ENCODE results near the gene BMF. TPM values are rescaled to one million over a fixed set of nuclear protein-coding genes. Genes with fewer than 3 reads are reported as not detected.

The BMF gene
- total RNA-seq, 4 donors from 2014 or later: 4.7 to 7.5 (median 6.0) TPM

- TF ChIP-seq CTCF (IDR thresholded peaks at IDR 0.05): no peak
- no peak for TF ChIP-seq POLR2AphosphoS5 (IDR thresholded peaks at IDR 0.05)
- no peak for ATAC-seq
- H3K27ac ChIP-seq: no peak overlapping the region
- H3K4me3 ChIP-seq: no peak overlapping the region
- no peaks in the 10 kb centered on the region for H3K27me3 ChIP-seq
- 74 to 76% methylated on average over 4 to 5 of the region's 6 CpGs for WGBS, 2 donors (ENCODE audit: low coverage in 1 of 2)
- no peaks in the 10 kb centered on the region for H3K9me3 ChIP-seq
- no peaks in the 10 kb centered on the region for H3K36me3 ChIP-seq
- peaks cover 6 to 36% (median 13%) of the 10 kb centered on the region in 3 donors for H3K4me1 ChIP-seq
Measured at GRCh38 chr15:40067921-40068624, 40.6 kb downstream of the BMF start.

GRCh38 chr15:40066589-40066988, 42.1 kb downstream of the BMF start:
- Histone ChIP-seq H3K36me3 (no peaks in the 10 kb centered on the region), H3K27me3 (no peaks in the 10 kb centered on the region), H3K27ac (no peak overlapping the region), H3K4me3 (no peak overlapping the region), H3K4me1 (peaks cover 6 to 31% (median 13%) of the 10 kb centered on the region in 3 donors), H3K9me3 (no peaks in the 10 kb centered on the region)
- TF ChIP-seq POLR2A (IDR thresholded peaks at IDR 0.05) (no peak), POLR2AphosphoS5 (IDR thresholded peaks at IDR 0.05) (no peak), CTCF (IDR thresholded peaks at IDR 0.05) (no peak), EP300 (IDR thresholded peaks at IDR 0.05) (no peak)
- WGBS, 2 donors (ENCODE audit: low coverage in 1 of 2): 84 to 92% methylated on average over 5 of the region's 5 CpGs
- ATAC-seq: no peak

- no peak overlapping the region for H3K27ac ChIP-seq
- H3K27me3 ChIP-seq: no peaks in the 10 kb centered on the region
- H3K36me3 ChIP-seq: peaks cover 0 to 3% of the 10 kb centered on the region in 2 donors
- no peak for ATAC-seq
- 60 to 94% methylated on average over 1 to 3 of the region's 3 CpGs for WGBS, 2 donors (ENCODE audit: low coverage in 1 of 2)
- TF ChIP-seq POLR2AphosphoS5 (IDR thresholded peaks at IDR 0.05) (no peak), EP300 (IDR thresholded peaks at IDR 0.05) (no peak), POLR2A (IDR thresholded peaks at IDR 0.05) (no peak), CTCF (IDR thresholded peaks at IDR 0.05) (no peak)
- H3K4me1 ChIP-seq: peaks cover 6 to 29% (median 13%) of the 10 kb centered on the region in 3 donors
- no peaks in the 10 kb centered on the region for H3K9me3 ChIP-seq
- no peak overlapping the region for H3K4me3 ChIP-seq
Measured at GRCh38 chr15:40065166-40065565, 43.5 kb downstream of the BMF start.

- Histone ChIP-seq H3K36me3 (peaks cover 0 to 3% of the 10 kb centered on the region in 2 donors), H3K4me3 (no peak overlapping the region), H3K27me3 (no peaks in the 10 kb centered on the region), H3K4me1 (peaks cover 2 to 21% (median 7%) of the 10 kb centered on the region in 3 donors), H3K9me3 (no peaks in the 10 kb centered on the region), H3K27ac (no peak overlapping the region)
- WGBS, 2 donors (ENCODE audit: low coverage in 1 of 2): 77 to 90% methylated on average over 3 to 8 of the region's 8 CpGs
- no peak for ATAC-seq
- TF ChIP-seq POLR2A (IDR thresholded peaks at IDR 0.05) (no peak), EP300 (IDR thresholded peaks at IDR 0.05) (no peak), CTCF (IDR thresholded peaks at IDR 0.05) (no peak), POLR2AphosphoS5 (IDR thresholded peaks at IDR 0.05) (no peak)
Measured at GRCh38 chr15:40064231-40064894, 44.3 kb downstream of the BMF start.

- H3K4me3 ChIP-seq: no peak overlapping the region
- no peak overlapping the region for H3K27ac ChIP-seq
- no peak for ATAC-seq
- H3K27me3 ChIP-seq: no peaks in the 10 kb centered on the region
- peaks cover 0 to 13% (median 0%) of the 10 kb centered on the region in 3 donors for H3K4me1 ChIP-seq
- TF ChIP-seq CTCF (IDR thresholded peaks at IDR 0.05) (no peak), POLR2AphosphoS5 (IDR thresholded peaks at IDR 0.05) (no peak), EP300 (IDR thresholded peaks at IDR 0.05) (no peak), POLR2A (IDR thresholded peaks at IDR 0.05) (no peak)
- no peaks in the 10 kb centered on the region for H3K9me3 ChIP-seq
- H3K36me3 ChIP-seq: peaks cover 0 to 3% of the 10 kb centered on the region in 2 donors
- WGBS, 2 donors (ENCODE audit: low coverage in 1 of 2): 80 to 100% methylated on average over 1 of the region's 2 CpGs
Measured at GRCh38 chr15:40063563-40064011, 45.1 kb downstream of the BMF start.
